Limb (tissue), 2 donors: ENCODE measurements around the gene MAGEE2.
"Not testable (repeated sequence)": the region's sequence is repeated elsewhere in the genome, so short reads cannot be mapped to it uniquely, and the experiment has no call there.

Source experiments
- DNase-seq, 2 donors: peaks; one replicate each; pipeline ENCODE4 v3.0.0-alpha.2; 2016; ENCODE audit errors: extremely low spot score in 2 of 2

MAGEE2 gene

GRCh38 chrX:75784680-75785491 lies at the start of gene MAGEE2:
Gene MAGEE2, minus strand, starts transcription at chrX:75785254. Its CDS starts 203 bp downstream, at chrX:75785051.
- peak in 1 of 2 donors; percentile 45 for DNase-seq

- no peak for DNase-seq
These were observed 1.2 kb upstream of the MAGEE2 start for GRCh38 chrX:75786290-75786689.

- peak in 1 of 2 donors; percentile 66 for DNase-seq
These were observed 3.4 kb downstream of the MAGEE2 start for GRCh38 chrX:75781611-75782010.

- DNase-seq = not testable (repeated sequence)
These were observed 17.0 kb downstream of the MAGEE2 start for GRCh38 chrX:75768063-75768462.

- DNase-seq = no peak
These were observed 36.6 kb downstream of the MAGEE2 start for GRCh38 chrX:75748431-75748830.

GRCh38 chrX:75746891-75747639 lies 38.0 kb downstream of the MAGEE2 start:
- peak; percentile 14 to 60 for DNase-seq
